PC-9 (cell line): ENCODE results near the gene SLC66A2.

ENCODE experiments used
- EZH2 ChIP-seq: fragments of 200-600 bp; sonication (generic); IDR thresholded peaks from 2 replicates; pipeline ENCODE4 v1.8.0; 2017; ENCODE audit warnings: antibody characterized with exemption, low read depth
- TF ChIP-seq, protein P1 (sequence below): fragments of 200-600 bp; sonication (generic); conservative IDR thresholded peaks from 2 replicates; pipeline ENCODE4 v1.6.1; 2017; ENCODE audit warnings: mixed run types, antibody characterized with exemption, mild to moderate bottlenecking, moderate library complexity

DNA sequence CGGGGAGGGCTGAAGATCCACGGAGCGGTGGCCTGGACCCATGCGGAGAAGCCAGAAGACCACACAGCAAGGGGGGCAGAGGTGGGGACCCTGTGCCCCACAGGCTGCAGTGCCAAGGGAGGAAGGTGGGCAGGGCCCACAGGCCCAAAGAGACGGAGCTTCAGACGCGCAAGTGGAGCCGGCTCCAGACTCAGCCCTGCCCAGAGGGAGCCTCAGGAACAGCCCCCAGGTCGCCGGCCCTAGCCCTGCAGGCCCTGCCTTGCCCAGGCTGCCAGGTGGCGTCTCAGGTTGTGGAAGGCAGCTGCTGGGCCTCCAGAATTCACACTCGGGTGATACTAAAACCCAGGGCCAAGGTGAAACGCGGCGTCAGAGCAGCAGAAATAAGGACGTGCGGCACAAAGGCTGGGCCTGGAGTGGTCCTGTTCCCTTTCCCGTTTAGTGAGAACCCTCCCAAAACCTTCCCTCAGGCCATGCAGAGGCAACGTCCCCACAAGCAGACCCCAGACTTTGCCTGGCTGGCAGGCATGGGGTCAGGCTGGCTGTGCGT, 36.8 kb downstream of the SLC66A2 start:
- TF ChIP-seq, protein P1, sequence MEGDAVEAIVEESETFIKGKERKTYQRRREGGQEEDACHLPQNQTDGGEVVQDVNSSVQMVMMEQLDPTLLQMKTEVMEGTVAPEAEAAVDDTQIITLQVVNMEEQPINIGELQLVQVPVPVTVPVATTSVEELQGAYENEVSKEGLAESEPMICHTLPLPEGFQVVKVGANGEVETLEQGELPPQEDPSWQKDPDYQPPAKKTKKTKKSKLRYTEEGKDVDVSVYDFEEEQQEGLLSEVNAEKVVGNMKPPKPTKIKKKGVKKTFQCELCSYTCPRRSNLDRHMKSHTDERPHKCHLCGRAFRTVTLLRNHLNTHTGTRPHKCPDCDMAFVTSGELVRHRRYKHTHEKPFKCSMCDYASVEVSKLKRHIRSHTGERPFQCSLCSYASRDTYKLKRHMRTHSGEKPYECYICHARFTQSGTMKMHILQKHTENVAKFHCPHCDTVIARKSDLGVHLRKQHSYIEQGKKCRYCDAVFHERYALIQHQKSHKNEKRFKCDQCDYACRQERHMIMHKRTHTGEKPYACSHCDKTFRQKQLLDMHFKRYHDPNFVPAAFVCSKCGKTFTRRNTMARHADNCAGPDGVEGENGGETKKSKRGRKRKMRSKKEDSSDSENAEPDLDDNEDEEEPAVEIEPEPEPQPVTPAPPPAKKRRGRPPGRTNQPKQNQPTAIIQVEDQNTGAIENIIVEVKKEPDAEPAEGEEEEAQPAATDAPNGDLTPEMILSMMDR = no peak
- no peak for TF ChIP-seq EZH2
